Neural cell (in vitro differentiated cells): Measurements from ENCODE around the gene TDRD3.

Source experiments
- CTCF ChIP-seq: fragments of 450-650 bp; IDR thresholded peaks from 2 replicates; pipeline ENCODE4 v1.5.1; 2014; ENCODE audit warnings: antibody characterized with exemption, mild to moderate bottlenecking, moderate library complexity; ENCODE audit not compliant: poor library complexity, severe bottlenecking
- EP300 ChIP-seq: fragments of 450-650 bp; conservative IDR thresholded peaks from 2 replicates; pipeline ENCODE4 v1.6.1; 2014; ENCODE audit warnings: antibody characterized with exemption, mild to moderate bottlenecking, moderate library complexity; ENCODE audit not compliant: poor library complexity, severe bottlenecking
- EZH2 ChIP-seq: fragments of 200-600, 300-800 bp; shearing (Covaris generic), sonication (generic); IDR thresholded peaks from 2 replicates; pipeline ENCODE4 v1.6.1; 2014; ENCODE audit warnings: antibody characterized with exemption, low read length, borderline replicate concordance, mild to moderate bottlenecking; ENCODE audit not compliant: insufficient read depth, poor library complexity, severe bottlenecking
- POLR2AphosphoS5 ChIP-seq: IDR thresholded peaks from 2 replicates; pipeline ENCODE4 v1.6.1; 2012
- REST ChIP-seq: IDR thresholded peaks from 2 replicates; pipeline ENCODE4 v1.6.1; 2012; ENCODE audit warnings: borderline replicate concordance
- TAF1 ChIP-seq: IDR thresholded peaks from 2 replicates; pipeline ENCODE4 v1.6.1; 2012; ENCODE audit warnings: low read depth

DNA sequence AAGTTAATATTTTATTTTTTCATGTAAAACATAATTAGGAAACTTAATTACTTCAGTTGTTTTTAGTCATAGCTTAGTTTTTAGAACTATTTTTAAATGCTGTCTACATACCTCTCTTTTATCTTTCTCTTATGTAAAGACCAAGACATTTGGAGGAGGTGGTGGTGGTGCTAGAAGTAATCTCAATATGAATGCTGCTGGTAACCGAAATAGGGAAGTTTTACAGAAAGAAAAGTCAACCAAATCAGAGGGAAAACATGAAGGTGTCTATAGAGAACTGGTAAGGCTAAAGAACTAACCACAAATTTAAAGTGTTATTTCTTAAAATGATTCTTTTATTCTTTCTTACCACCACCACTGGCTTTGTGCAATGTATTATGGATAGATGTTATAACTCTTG is 97.3 kb downstream of the TDRD3 start:
- no peak for TF ChIP-seq CTCF
- no peak for TF ChIP-seq REST
- no peak for TF ChIP-seq EP300
- no peak for TF ChIP-seq TAF1
- no peak for TF ChIP-seq POLR2AphosphoS5
- no peak for TF ChIP-seq EZH2
